SU-DHL-6 (cell line): ENCODE results near the gene IQCM.

Experiments used
- H2AFZ ChIP-seq: fragments of 200-600 bp; sonication (generic); 2 replicates; pipeline ENCODE4 v1.6.1; 2014; ENCODE audit warnings: low read depth, mild to moderate bottlenecking, moderate library complexity, mixed read lengths, antibody characterized with exemption, low read length; ENCODE audit not compliant: severe bottlenecking
- H3F3A ChIP-seq: fragments of 200-600 bp; shearing (Covaris generic); 2 replicates; pipeline ENCODE4 v1.6.0; 2016; ENCODE audit warnings: antibody characterized with exemption, mild to moderate bottlenecking; ENCODE audit not compliant: insufficient read depth
- H3K27ac ChIP-seq: fragments of 200-600 bp; sonication (generic); 2 replicates; pipeline ENCODE4 v1.5.1; 2016; ENCODE audit warnings: low read depth, mild to moderate bottlenecking, low read length, moderate library complexity, mixed read lengths
- H3K27me3 ChIP-seq: fragments of 200-600 bp; sonication (generic), shearing (Covaris generic); 2 replicates; pipeline ENCODE4 v1.6.0; 2014; ENCODE audit warnings: mild to moderate bottlenecking, low read length
- H3K36me3 ChIP-seq: fragments of 200-600 bp; sonication (generic); 2 replicates; pipeline ENCODE4 v1.6.1; 2014; ENCODE audit warnings: mild to moderate bottlenecking, low read length, mixed read lengths
- H3K4me2 ChIP-seq: fragments of 300-600, 200-600 bp; shearing (Covaris generic), sonication (generic); 2 replicates; pipeline ENCODE4 v1.6.0; 2014; ENCODE audit warnings: low read length, low read depth, mild to moderate bottlenecking; ENCODE audit not compliant: poor library complexity, severe bottlenecking
- H3K4me3 ChIP-seq: fragments of 200-600 bp; sonication (generic); 2 replicates; pipeline ENCODE4 v1.5.1; 2014; ENCODE audit warnings: antibody characterized with exemption, low read length, mild to moderate bottlenecking, mixed read lengths; ENCODE audit not compliant: insufficient read depth, poor library complexity, severe bottlenecking
- H3K79me2 ChIP-seq: fragments of 200-600 bp; sonication (generic); 2 replicates; pipeline ENCODE4 v1.6.1; 2014; ENCODE audit warnings: mild to moderate bottlenecking, low read length, moderate library complexity; ENCODE audit not compliant: insufficient read depth
- H3K9ac ChIP-seq: fragments of 200-600 bp; sonication (generic); 2 replicates; pipeline ENCODE4 v1.7.0; 2014; ENCODE audit warnings: mild to moderate bottlenecking, low read length
- H3K9me2 ChIP-seq: fragments of 200-600 bp; sonication (generic); replicated peaks from 2 replicates; pipeline ENCODE4 v1.6.1; 2014; ENCODE audit warnings: low read length; ENCODE audit not compliant: insufficient read depth
- H3K9me3 ChIP-seq: fragments of 200-600 bp; sonication (generic); 2 replicates; pipeline ENCODE4 v1.6.1; 2014; ENCODE audit warnings: low read length, mixed read lengths; ENCODE audit not compliant: insufficient read depth
- H4K20me1 ChIP-seq: fragments of 200-600 bp; sonication (generic); 2 replicates; pipeline ENCODE4 v1.6.1; 2014; ENCODE audit warnings: low read depth, mild to moderate bottlenecking, antibody characterized with exemption, low read length, moderate library complexity, mixed read lengths
- CTCF ChIP-seq: fragments of 200-600 bp; sonication (generic); IDR thresholded peaks from one replicate; pipeline ENCODE4 v1.5.1; 2017; ENCODE audit warnings: antibody characterized with exemption, mild to moderate bottlenecking, low read length, moderate library complexity; ENCODE audit not compliant: insufficient read depth, poor library complexity, severe bottlenecking
- EZH2phosphoT487 ChIP-seq: fragments of 200-600 bp; sonication (generic), shearing (Covaris generic); conservative IDR thresholded peaks from 2 replicates; pipeline ENCODE4 v1.6.1; 2018; ENCODE audit warnings: mild to moderate bottlenecking, antibody characterized with exemption, low read length, moderate library complexity, mixed read lengths

IQCM gene

GRCh38 chr4:149785696-149786431, 29.8 kb downstream of the IQCM start:
- Histone ChIP-seq H2AFZ (no peak overlapping the region), H3K9me2 (no peaks in the 10 kb centered on the region), H3F3A (no peaks in the 10 kb centered on the region), H3K4me2 (no peak overlapping the region), H3K9ac (no peak overlapping the region), H3K27me3 (no peaks in the 10 kb centered on the region), H3K27ac (no peak overlapping the region), H3K36me3 (no peaks in the 10 kb centered on the region), H3K4me3 (no peak overlapping the region), H3K9me3 (no peaks in the 10 kb centered on the region), H4K20me1 (no peaks in the 10 kb centered on the region), H3K79me2 (no peaks in the 10 kb centered on the region)
- TF ChIP-seq CTCF (no peak), EZH2phosphoT487 (no peak)

- Histone ChIP-seq H3K4me3 (no peak overlapping the region), H4K20me1 (no peaks in the 10 kb centered on the region)
These were observed 31.6 kb downstream of the IQCM start for GRCh38 chr4:149784018-149784417.

GRCh38 chr4:149781150-149781549, 34.5 kb downstream of the IQCM start:
- Histone ChIP-seq H3K4me2 (no peak overlapping the region), H3K36me3 (no peaks in the 10 kb centered on the region), H3K27ac (no peak overlapping the region), H3K4me3 (no peak overlapping the region), H3K9ac (no peak overlapping the region), H3F3A (no peaks in the 10 kb centered on the region), H3K9me2 (no peaks in the 10 kb centered on the region), H4K20me1 (no peaks in the 10 kb centered on the region), H3K9me3 (no peaks in the 10 kb centered on the region), H3K79me2 (no peaks in the 10 kb centered on the region), H3K27me3 (no peaks in the 10 kb centered on the region), H2AFZ (no peak overlapping the region)
- TF ChIP-seq EZH2phosphoT487 (no peak), CTCF (no peak)

More at GRCh38 chr4:149784018-149784417, 31.6 kb downstream of the IQCM start:
- no peaks in the 10 kb centered on the region for H3K27me3 ChIP-seq
- TF ChIP-seq CTCF (no peak), EZH2phosphoT487 (no peak)
- no peaks in the 10 kb centered on the region for H3K9me3 ChIP-seq
- no peak overlapping the region for H3K4me2 ChIP-seq
- H2AFZ ChIP-seq: no peak overlapping the region
- no peaks in the 10 kb centered on the region for H3F3A ChIP-seq
- H3K27ac ChIP-seq: no peak overlapping the region
- no peaks in the 10 kb centered on the region for H3K79me2 ChIP-seq
- H3K9me2 ChIP-seq: no peaks in the 10 kb centered on the region
- no peaks in the 10 kb centered on the region for H3K36me3 ChIP-seq
- no peak overlapping the region for H3K9ac ChIP-seq
